H1 (cell line): Measurements from ENCODE around the gene CDH22. TPM values are rescaled to one million over a fixed set of nuclear protein-coding genes. Genes with fewer than 3 reads are reported as not detected.

Experiments
- CTCF ChIA-PET: fragments of 300-600 bp; sonication (Branson Sonifier 250); formaldehyde crosslinking; loops from one replicate; lab custom pipeline; 2021; ENCODE audit not compliant: partially characterized antibody; lab: Charles Lee
- POLR2A ChIA-PET: fragments of 300-600 bp; sonication (Branson Sonifier 250); formaldehyde crosslinking; loops from one replicate; lab custom pipeline; 2021; ENCODE audit warnings: inconsistent platforms; ENCODE audit not compliant: partially characterized antibody; lab: Charles Lee
- DNase-seq, 2 experiments: peaks; one replicate each; pipeline versions ENCODE4 v3.0.0 to v3.0.0-alpha.2; 2010 to 2022; ENCODE audit warnings: low spot score in 2 of 2, low read depth in 1 of 2, mixed read lengths in 1 of 2
- FAIRE-seq: peaks from 2 replicates; lab custom pipeline; 2011; peaks lifted over from hg19 to GRCh38; lab: Jason Lieb, UNC
- H2AFZ ChIP-seq: 2 replicates; pipeline ENCODE4 v1.8.1; 2012; ENCODE audit warnings: low read length, inconsistent platforms
- H2AK5ac ChIP-seq: 2 replicates; pipeline ENCODE4 v1.6.1; 2013; ENCODE audit warnings: low read depth, low read length
- H2BK120ac ChIP-seq: replicated peaks from 2 replicates; pipeline ENCODE3; 2013; ENCODE audit warnings: low read depth, low read length, inconsistent platforms
- H2BK12ac ChIP-seq: 2 replicates; pipeline ENCODE4 v1.6.1; 2013; ENCODE audit warnings: low read depth, low read length
- H2BK15ac ChIP-seq: 2 replicates; pipeline ENCODE4 v1.6.1; 2013; ENCODE audit warnings: low read length
- H2BK20ac ChIP-seq: 2 replicates; pipeline ENCODE4 v1.6.1; 2013; ENCODE audit warnings: low read length
- H2BK5ac ChIP-seq: 2 replicates; pipeline ENCODE4 v1.6.1; 2013; ENCODE audit warnings: low read depth, low read length
- H3K14ac ChIP-seq: 2 replicates; pipeline ENCODE4 v1.6.1; 2013; ENCODE audit warnings: inconsistent platforms; ENCODE audit not compliant: insufficient read length
- H3K18ac ChIP-seq: 2 replicates; pipeline ENCODE4 v1.6.1; 2013; ENCODE audit warnings: low read length; ENCODE audit errors: extremely low read depth
- H3K23ac ChIP-seq: 2 replicates; pipeline ENCODE4 v1.6.1; 2013; ENCODE audit warnings: inconsistent platforms; ENCODE audit not compliant: insufficient read length
- H3K23me2 ChIP-seq: 2 replicates; pipeline ENCODE4 v1.6.1; 2013; ENCODE audit warnings: low read depth, low read length
- H3K27ac ChIP-seq: 2 replicates; pipeline ENCODE4 v1.6.1; 2011; ENCODE audit warnings: low read depth, low read length, inconsistent platforms
- H3K27me3 ChIP-seq, 4 experiments: replicated peaks in 1 of 4; 1 replicate in 1 of 4; 2 replicates in 3 of 4; pipeline versions ENCODE4 v1.6.1 to v1.8.1; 2011 to 2013; ENCODE audit warnings: low read length in 3 of 4, mild to moderate bottlenecking in 3 of 4, inconsistent platforms in 2 of 4, mixed read lengths in 2 of 4, moderate library complexity in 1 of 4; ENCODE audit not compliant: control insufficient read depth in 3 of 4, insufficient read depth in 3 of 4; ENCODE audit errors: extremely low read depth in 1 of 4
- H3K36me3 ChIP-seq, 4 experiments: 2 replicates each; pipeline versions ENCODE4 v1.6.1 to v1.8.1; 2011 to 2013; ENCODE audit warnings: mild to moderate bottlenecking in 4 of 4, low read length in 3 of 4, moderate library complexity in 2 of 4, control low read depth in 1 of 4, inconsistent platforms in 1 of 4; ENCODE audit not compliant: insufficient read depth in 4 of 4, control insufficient read depth in 2 of 4
- H3K4ac ChIP-seq: replicated peaks from 2 replicates; pipeline ENCODE3; 2013; ENCODE audit warnings: low read length, low read depth, mixed read lengths, inconsistent platforms; ENCODE audit not compliant: insufficient read length
- H3K4me1 ChIP-seq, 4 experiments: replicated peaks in 1 of 4; 1 replicate in 1 of 4; 2 replicates in 3 of 4; pipeline versions ENCODE4 v1.6.1 to v1.8.1; 2011 to 2013; ENCODE audit warnings: low read length in 3 of 4, inconsistent platforms in 2 of 4, mixed read lengths in 1 of 4; ENCODE audit not compliant: insufficient read depth in 4 of 4, control insufficient read depth in 3 of 4
- H3K4me2 ChIP-seq, 2 experiments: 2 replicates each; pipeline versions ENCODE4 v1.6.1 to v1.8.1; 2011 to 2013; ENCODE audit warnings: low read depth in 2 of 2, low read length in 2 of 2, control low read depth in 1 of 2, inconsistent platforms in 1 of 2, mild to moderate bottlenecking in 1 of 2; ENCODE audit not compliant: insufficient read depth in 1 of 2
- H3K4me3 ChIP-seq, 4 experiments: fragments of 200-600, 300-600 bp in 1 of 4; sonication (generic), shearing (Covaris generic), sonication (Bioruptor Twin) in 1 of 4; 2 replicates each; pipeline versions ENCODE4 v1.5.1 to v1.8.1; 2011 to 2016; ENCODE audit warnings: low read length in 4 of 4, low read depth in 3 of 4, control low read depth in 2 of 4, inconsistent platforms in 2 of 4, mild to moderate bottlenecking in 2 of 4, mixed read lengths in 1 of 4, moderate library complexity in 1 of 4; ENCODE audit not compliant: insufficient read depth in 2 of 4; ENCODE audit errors: extremely low read depth in 1 of 4
- H3K56ac ChIP-seq: replicated peaks from 2 replicates; pipeline ENCODE3; 2013; ENCODE audit warnings: low read depth, mild to moderate bottlenecking, mixed read lengths, low read length, inconsistent platforms; ENCODE audit not compliant: insufficient read length
- H3K79me1 ChIP-seq: 2 replicates; pipeline ENCODE4 v1.6.1; 2013; ENCODE audit warnings: low read depth, low read length, control low read depth
- H3K79me2 ChIP-seq, 2 experiments: 2 replicates each; pipeline versions ENCODE4 v1.6.1 to v1.8.1; 2012 to 2013; ENCODE audit warnings: low read length in 2 of 2, mild to moderate bottlenecking in 2 of 2, inconsistent platforms in 1 of 2; ENCODE audit not compliant: insufficient read depth in 2 of 2, control insufficient read depth in 1 of 2
- H3K9ac ChIP-seq, 4 experiments: replicated peaks in 1 of 4; 1 replicate in 1 of 4; 2 replicates in 3 of 4; pipeline versions ENCODE4 v1.6.1 to v1.8.1; 2011 to 2013; ENCODE audit warnings: low read depth in 3 of 4, low read length in 3 of 4, control low read depth in 2 of 4, mild to moderate bottlenecking in 2 of 4, moderate library complexity in 2 of 4, inconsistent platforms in 1 of 4; ENCODE audit errors: extremely low read depth in 1 of 4
- H3K9me3 ChIP-seq, 2 experiments: 2 replicates each; pipeline versions ENCODE4 v1.6.1 to v1.8.1; 2012 to 2013; ENCODE audit warnings: mild to moderate bottlenecking in 2 of 2, moderate library complexity in 2 of 2, control low read depth in 1 of 2, inconsistent platforms in 1 of 2, low read depth in 1 of 2, low read length in 1 of 2, mixed read lengths in 1 of 2; ENCODE audit not compliant: insufficient read depth in 2 of 2
- H4K20me1 ChIP-seq, 2 experiments: replicated peaks in 1 of 2; 2 replicates each; pipeline versions ENCODE3 to v1.8.1; 2011 to 2013; ENCODE audit warnings: inconsistent platforms in 2 of 2, low read length in 2 of 2, mild to moderate bottlenecking in 1 of 2; ENCODE audit not compliant: insufficient read depth in 2 of 2, control insufficient read depth in 1 of 2
- H4K5ac ChIP-seq: 2 replicates; pipeline ENCODE4 v1.6.1; 2013; ENCODE audit warnings: low read length, low read depth, mixed read lengths, inconsistent platforms; ENCODE audit not compliant: insufficient read length
- H4K8ac ChIP-seq: 2 replicates; pipeline ENCODE4 v1.8.0; 2013; ENCODE audit warnings: mild to moderate bottlenecking, moderate library complexity, low read length, inconsistent platforms; ENCODE audit not compliant: insufficient read depth; ENCODE audit errors: extremely low read depth
- H4K91ac ChIP-seq: replicated peaks from 2 replicates; pipeline ENCODE3; 2013; ENCODE audit warnings: low read length, mixed read lengths, inconsistent platforms; ENCODE audit not compliant: insufficient read length
- JUN ChIP-seq: IDR thresholded peaks from 2 replicates; pipeline ENCODE4 v1.6.1; 2011; ENCODE audit warnings: low read depth, mild to moderate bottlenecking, improper control_type of control experiment, low read length
- RAD21 ChIP-seq, 2 experiments: IDR thresholded peaks in 1 of 2; conservative IDR thresholded peaks in 1 of 2; 2 replicates each; pipeline ENCODE4 v1.6.1; 2011; ENCODE audit warnings: low read depth in 2 of 2, low read length in 2 of 2, improper control_type of control experiment in 1 of 2, inconsistent platforms in 1 of 2, mild to moderate bottlenecking in 1 of 2, moderate library complexity in 1 of 2
- SIN3A ChIP-seq, 2 experiments: IDR thresholded peaks in 1 of 2; conservative IDR thresholded peaks in 1 of 2; 2 replicates each; pipeline ENCODE4 v1.6.1; 2011 to 2012; ENCODE audit warnings: low read length in 2 of 2, improper control_type of control experiment in 1 of 2, low read depth in 1 of 2, mild to moderate bottlenecking in 1 of 2
- SP4 ChIP-seq: IDR thresholded peaks from 2 replicates; pipeline ENCODE4 v1.6.1; 2012; ENCODE audit warnings: low read length, inconsistent platforms
- TAF1 ChIP-seq: IDR thresholded peaks from 2 replicates; pipeline ENCODE4 v1.6.1; 2011; ENCODE audit warnings: mild to moderate bottlenecking, low read depth, low read length
- TAF7 ChIP-seq: optimal IDR thresholded peaks from 2 replicates; pipeline ENCODE3; 2011; ENCODE audit warnings: low read depth, mild to moderate bottlenecking, inconsistent platforms, low read length, moderate library complexity, borderline replicate concordance
- WGBS, 2 experiments: shearing (Covaris generic) in 1 of 2; methylation state at CpG; one replicate each; pipeline versions ENCODE4 v1.1.6 to v1.1.7; 2013 to 2015; ENCODE audit warnings: low lambda C conversion rate in 2 of 2, mixed read lengths in 2 of 2, inconsistent platforms in 1 of 2, low coverage in 1 of 2, missing lambda C conversion rate in 1 of 2; ENCODE audit not compliant: insufficient replicate concordance in 2 of 2, insufficient coverage in 1 of 2, insufficient read length in 1 of 2; ENCODE audit errors: extremely low coverage in 1 of 2, missing lambda C conversion rate in 1 of 2; 5-methylcytosine and 5-hydroxymethylcytosine counted together
- polyA plus RNA-seq, 7 experiments: library from polyadenylated mRNA; depleted of rRNA in 3 of 7; stranded (reverse) in 5 of 7; unstranded in 2 of 7; fragments of >200 nt in 5 of 7; fragments of 200-250 nt in 2 of 7; gene quantifications; 1 replicate in 5 of 7; 2 replicates in 1 of 7; 4 replicates in 1 of 7; pipeline versions ENCODE4 v1.2.1 to v1.2.3, GENCODE V29; 2011 to 2013; ENCODE audit warnings: missing spikeins in 2 of 7, mixed read lengths in 2 of 7
- total RNA-seq: library from RNA; stranded (reverse); fragmentation: NEBNext Ultra II Directional; extraction: Animal tissue kit (Norgen Biotek cat#: 25700); gene quantifications from 2 replicates; pipeline ENCODE4 v1.2.1, GENCODE V29; 2021

CDH22 gene
- total and polyA plus RNA-seq, 2 of the 8 experiments (the other 6 are each of a cell fraction or from before 2014, with no cell fraction given), result 0.35 to 0.39 TPM

GRCh38 chr20:46347841-46348803 is 39.8 kb upstream of the CDH22 start:
- Histone ChIP-seq H3K27me3 (peaks cover 0 to 5% (median 1%) of the 10 kb centered on the region in 4 experiments; a peak in 4 of 7 replicates), H3K23ac (no peak overlapping the region), H3K23me2 (peaks cover 4% of the 10 kb centered on the region; the same call in 1 of the 2 replicates), H2BK5ac (no peak overlapping the region), H3K79me1 (no peaks in the 10 kb centered on the region), H3K27ac (no peak overlapping the region), H3K56ac (no peak overlapping the region), H4K8ac (no peak overlapping the region), H4K20me1 (peaks cover 3 to 7% of the 10 kb centered on the region in 2 experiments), H2BK15ac (no peak overlapping the region), H3K4me3 (peak overlapping the region in 1 of 4 experiments; percentile 34; a peak in 2 of 8 replicates), H3K9me3 (no peaks in the 10 kb centered on the region), H2BK120ac (no peak overlapping the region), H3K79me2 (no peaks in the 10 kb centered on the region), H2AFZ (no peak overlapping the region), H3K4ac (no peak overlapping the region), H3K4me1 (peaks cover 0 to 28% (median 19%) of the 10 kb centered on the region in 4 experiments; a peak in 6 of 7 replicates), H3K14ac (no peak overlapping the region), H3K18ac (no peak overlapping the region), H2BK20ac (no peak overlapping the region), H4K91ac (no peak overlapping the region), H2AK5ac (no peak overlapping the region), H2BK12ac (no peak overlapping the region), H3K9ac (no peak overlapping the region), H4K5ac (no peak overlapping the region), H3K36me3 (peaks cover 0 to 3% (median under 1%) of the 10 kb centered on the region in 4 experiments; a peak in 2 of 8 replicates), H3K4me2 (peak overlapping the region; percentile 25 to 60; a peak in 3 of 4 replicates)
- 44% methylated on average over 23 of the region's 25 CpGs; no CpG with 5 or more reads in 1 of the 2 experiments for WGBS, 2 experiments
- POLR2A ChIA-PET, result interaction anchor here (0.6 to 2.3 kb wide), 15 partner anchors 9 to 219 kb away, joined by 3 to 16 read pairs (median 3); no protein-coding TSS in a partner anchor
- DNase-seq, result peak in 1 of 2 experiments; percentile 77
- FAIRE-seq, result no peak
- CTCF ChIA-PET, result interaction anchor here (0.6 to 10.9 kb wide), 52 partner anchors 12 to 334 kb away, joined by 3 to 214 read pairs (median 5); partner anchors contain the start of gene CDH22
- TF ChIP-seq SIN3A (conservative IDR thresholded peaks at IDR 0.05 in 1 of 2, IDR thresholded peaks at IDR 0.05 in 1 of 2; ENCODE audit: low read depth in 1 of 2, low read length in 2 of 2) (peak in 1 of 2 experiments; percentile 38; a peak in 1 of 4 replicates), RAD21 (IDR thresholded peaks at IDR 0.05 in 1 of 2, conservative IDR thresholded peaks at IDR 0.05 in 1 of 2; ENCODE audit: low read depth in 2 of 2, low read length in 2 of 2) (peak; percentile 38 to 50; a peak in 3 of 4 replicates), TAF1 (no peak), TAF7 (no peak), JUN (no peak), SP4 (peak; percentile 28; the same call in 1 of the 2 replicates)
